ENCODE data around the gene ADISSP. TPM values are rescaled to one million over a fixed set of nuclear protein-coding genes. Genes with fewer than 3 reads are reported as not detected.

The ADISSP gene
- total RNA-seq, 1 donor from 2014 or later: 43.2 TPM

- TF ChIP-seq EZH2 (IDR thresholded peaks at IDR 0.05; ENCODE audit: insufficient read depth, low read length): peak; percentile 14
- TF ChIP-seq, protein P1, sequence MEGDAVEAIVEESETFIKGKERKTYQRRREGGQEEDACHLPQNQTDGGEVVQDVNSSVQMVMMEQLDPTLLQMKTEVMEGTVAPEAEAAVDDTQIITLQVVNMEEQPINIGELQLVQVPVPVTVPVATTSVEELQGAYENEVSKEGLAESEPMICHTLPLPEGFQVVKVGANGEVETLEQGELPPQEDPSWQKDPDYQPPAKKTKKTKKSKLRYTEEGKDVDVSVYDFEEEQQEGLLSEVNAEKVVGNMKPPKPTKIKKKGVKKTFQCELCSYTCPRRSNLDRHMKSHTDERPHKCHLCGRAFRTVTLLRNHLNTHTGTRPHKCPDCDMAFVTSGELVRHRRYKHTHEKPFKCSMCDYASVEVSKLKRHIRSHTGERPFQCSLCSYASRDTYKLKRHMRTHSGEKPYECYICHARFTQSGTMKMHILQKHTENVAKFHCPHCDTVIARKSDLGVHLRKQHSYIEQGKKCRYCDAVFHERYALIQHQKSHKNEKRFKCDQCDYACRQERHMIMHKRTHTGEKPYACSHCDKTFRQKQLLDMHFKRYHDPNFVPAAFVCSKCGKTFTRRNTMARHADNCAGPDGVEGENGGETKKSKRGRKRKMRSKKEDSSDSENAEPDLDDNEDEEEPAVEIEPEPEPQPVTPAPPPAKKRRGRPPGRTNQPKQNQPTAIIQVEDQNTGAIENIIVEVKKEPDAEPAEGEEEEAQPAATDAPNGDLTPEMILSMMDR (IDR thresholded peaks at IDR 0.05; ENCODE audit: insufficient read depth, low read depth, low read length): no peak
- Histone ChIP-seq H3K4me3 (ENCODE audit: insufficient read depth, low read depth, low read length) (no peak overlapping the region), H3K4me1 (ENCODE audit: insufficient read depth, low read length) (no peaks in the 10 kb centered on the region), H3K79me2 (ENCODE audit: insufficient read depth, low read length) (no peaks in the 10 kb centered on the region), H3K27me3 (ENCODE audit: insufficient read depth, low read length) (peaks cover 15% of the 10 kb centered on the region), H3K4me2 (ENCODE audit: low read length) (no peak overlapping the region), H2AFZ (ENCODE audit: low read depth, low read length) (no peak overlapping the region), H3K36me3 (ENCODE audit: insufficient read depth, low read length) (no peaks in the 10 kb centered on the region), H4K20me1 (ENCODE audit: insufficient read depth, low read length) (no peaks in the 10 kb centered on the region), H3K27ac (ENCODE audit: low read depth, low read length) (no peak overlapping the region), H3K9me3 (ENCODE audit: insufficient read depth, low read depth, low read length) (no peaks in the 10 kb centered on the region), H3K9ac (ENCODE audit: low read length) (no peak overlapping the region)
- Mint-ChIP-seq H3K4me1 (ENCODE audit: low read depth, unreplicated experiment) (no peaks in the 10 kb centered on the region), H3K27me3 (ENCODE audit: low read depth, unreplicated experiment) (peaks cover 65% of the 10 kb centered on the region), H3K36me3 (ENCODE audit: low read depth, unreplicated experiment) (no peaks in the 10 kb centered on the region), H3K27ac (ENCODE audit: unreplicated experiment) (no peak overlapping the region), H3K4me3 (ENCODE audit: unreplicated experiment) (no peak overlapping the region), H3K9me3 (ENCODE audit: unreplicated experiment) (peaks cover 2% of the 10 kb centered on the region)
- DNase-seq (ENCODE audit: low read depth) (no peak), FAIRE-seq (no peak)
Observed at GRCh38 chr20:3733119-3733995, 34.2 kb downstream of the ADISSP start.

- Mint-ChIP-seq H3K4me3 (ENCODE audit: unreplicated experiment) (no peak within 1 kb of the TSS), H3K27ac (ENCODE audit: unreplicated experiment) (no peak within 1 kb of the TSS), H3K27me3 (ENCODE audit: low read depth, unreplicated experiment) (peaks cover 66% of the 10 kb centered on the region), H3K4me1 (ENCODE audit: low read depth, unreplicated experiment) (peaks cover 3% of the 10 kb centered on the region), H3K36me3 (ENCODE audit: low read depth, unreplicated experiment) (no peaks in the 10 kb centered on the region), H3K9me3 (ENCODE audit: unreplicated experiment) (peaks cover 2% of the 10 kb centered on the region)
- H3K27me3 ChIP-seq (ENCODE audit: insufficient read depth, low read length): peaks cover 20% of the 10 kb centered on the region
- H2AFZ ChIP-seq (ENCODE audit: low read depth, low read length): no peak within 1 kb of the TSS
- no peak within 1 kb of the TSS for H3K4me3 ChIP-seq (ENCODE audit: insufficient read depth, low read depth, low read length)
- no peaks in the 10 kb centered on the region for H3K79me2 ChIP-seq (ENCODE audit: insufficient read depth, low read length)
- H3K4me1 ChIP-seq (ENCODE audit: insufficient read depth, low read length): peaks cover 3% of the 10 kb centered on the region
- H3K4me2 ChIP-seq (ENCODE audit: low read length): peak within 1 kb of the TSS; percentile 41
- H3K36me3 ChIP-seq (ENCODE audit: insufficient read depth, low read length): no peaks in the 10 kb centered on the region
- no peaks in the 10 kb centered on the region for H4K20me1 ChIP-seq (ENCODE audit: insufficient read depth, low read length)
- no peak within 1 kb of the TSS for H3K9ac ChIP-seq (ENCODE audit: low read length)
- no peak for FAIRE-seq
- TF ChIP-seq, protein P1 (IDR thresholded peaks at IDR 0.05; ENCODE audit: insufficient read depth, low read depth, low read length): no peak
- peak; percentile 54 for TF ChIP-seq EZH2 (IDR thresholded peaks at IDR 0.05; ENCODE audit: insufficient read depth, low read length)
- H3K9me3 ChIP-seq (ENCODE audit: insufficient read depth, low read depth, low read length): no peaks in the 10 kb centered on the region
- H3K27ac ChIP-seq (ENCODE audit: low read depth, low read length): no peak within 1 kb of the TSS
- DNase-seq (ENCODE audit: low read depth): no peak
Observed at GRCh38 chr20:3732327-3733118, 35.0 kb downstream of the ADISSP start, which contains the start of gene HSPA12B. TSS of gene HSPA12B (plus strand) at chr20:3732685. CDS start at chr20:3738675, 5,990 bp downstream.
